Measurements from ENCODE around the gene SDK1. TPM values are rescaled to one million over a fixed set of nuclear protein-coding genes. Genes with fewer than 3 reads are reported as not detected.

SDK1 gene
- 10 to 100 TPM in 2 of 4 donors, 1 to 10 TPM in 2; 7.5 to 35.0 (median 10.2) TPM for total RNA-seq

DNA sequence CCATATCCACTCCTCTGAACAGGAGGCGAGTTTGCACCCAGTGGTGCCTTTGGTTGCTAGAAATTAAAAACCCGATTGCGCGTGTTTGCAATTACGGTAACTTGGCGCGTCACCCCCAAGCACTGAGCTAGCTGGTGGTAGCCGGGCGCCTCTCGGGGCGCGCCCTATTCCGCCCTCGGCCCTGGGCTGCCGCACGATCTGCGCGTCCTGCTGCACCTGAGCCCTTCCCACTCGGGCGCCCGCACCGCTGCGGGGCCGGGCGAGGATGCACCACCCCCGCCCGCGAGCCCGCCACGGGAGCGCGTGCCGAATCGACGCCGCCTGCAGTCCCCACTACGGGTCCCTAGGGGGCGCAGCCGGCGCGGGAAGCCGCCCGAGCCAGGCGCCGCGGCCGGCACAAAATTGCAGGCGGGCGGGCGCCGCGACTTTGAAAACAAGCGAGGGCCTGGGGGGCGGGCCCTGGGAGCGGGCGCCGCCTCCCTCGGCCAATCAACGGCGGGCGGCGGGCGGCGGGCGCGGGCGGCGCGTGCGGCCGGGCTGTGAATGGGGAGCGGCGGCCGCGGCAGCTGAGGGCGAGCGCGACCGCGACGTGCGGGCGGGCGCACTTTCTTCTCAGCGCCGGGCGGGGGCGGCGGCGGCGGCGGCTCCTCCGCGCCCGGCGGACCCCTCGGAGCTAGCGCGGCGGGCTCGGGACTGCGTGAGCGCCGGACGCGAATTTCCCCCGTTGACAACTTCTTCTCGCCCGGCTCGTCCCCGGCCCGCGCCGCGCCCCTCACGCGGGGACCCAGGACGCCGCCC, at the start of gene SDK1:
TSS of gene SDK1 (plus strand) at position 602 of the 798 bp plus-strand sequence. CDS start 335 bp downstream, outside the sequence.
- TF ChIP-seq, protein P1, sequence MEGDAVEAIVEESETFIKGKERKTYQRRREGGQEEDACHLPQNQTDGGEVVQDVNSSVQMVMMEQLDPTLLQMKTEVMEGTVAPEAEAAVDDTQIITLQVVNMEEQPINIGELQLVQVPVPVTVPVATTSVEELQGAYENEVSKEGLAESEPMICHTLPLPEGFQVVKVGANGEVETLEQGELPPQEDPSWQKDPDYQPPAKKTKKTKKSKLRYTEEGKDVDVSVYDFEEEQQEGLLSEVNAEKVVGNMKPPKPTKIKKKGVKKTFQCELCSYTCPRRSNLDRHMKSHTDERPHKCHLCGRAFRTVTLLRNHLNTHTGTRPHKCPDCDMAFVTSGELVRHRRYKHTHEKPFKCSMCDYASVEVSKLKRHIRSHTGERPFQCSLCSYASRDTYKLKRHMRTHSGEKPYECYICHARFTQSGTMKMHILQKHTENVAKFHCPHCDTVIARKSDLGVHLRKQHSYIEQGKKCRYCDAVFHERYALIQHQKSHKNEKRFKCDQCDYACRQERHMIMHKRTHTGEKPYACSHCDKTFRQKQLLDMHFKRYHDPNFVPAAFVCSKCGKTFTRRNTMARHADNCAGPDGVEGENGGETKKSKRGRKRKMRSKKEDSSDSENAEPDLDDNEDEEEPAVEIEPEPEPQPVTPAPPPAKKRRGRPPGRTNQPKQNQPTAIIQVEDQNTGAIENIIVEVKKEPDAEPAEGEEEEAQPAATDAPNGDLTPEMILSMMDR (IDR thresholded peaks at IDR 0.05; ENCODE audit: low read depth): no peak

GRCh38 chr7:3254718-3255117, 46.3 kb upstream of the SDK1 start:
- TF ChIP-seq, protein P1 (IDR thresholded peaks at IDR 0.05; ENCODE audit: low read depth): no peak

DNA sequence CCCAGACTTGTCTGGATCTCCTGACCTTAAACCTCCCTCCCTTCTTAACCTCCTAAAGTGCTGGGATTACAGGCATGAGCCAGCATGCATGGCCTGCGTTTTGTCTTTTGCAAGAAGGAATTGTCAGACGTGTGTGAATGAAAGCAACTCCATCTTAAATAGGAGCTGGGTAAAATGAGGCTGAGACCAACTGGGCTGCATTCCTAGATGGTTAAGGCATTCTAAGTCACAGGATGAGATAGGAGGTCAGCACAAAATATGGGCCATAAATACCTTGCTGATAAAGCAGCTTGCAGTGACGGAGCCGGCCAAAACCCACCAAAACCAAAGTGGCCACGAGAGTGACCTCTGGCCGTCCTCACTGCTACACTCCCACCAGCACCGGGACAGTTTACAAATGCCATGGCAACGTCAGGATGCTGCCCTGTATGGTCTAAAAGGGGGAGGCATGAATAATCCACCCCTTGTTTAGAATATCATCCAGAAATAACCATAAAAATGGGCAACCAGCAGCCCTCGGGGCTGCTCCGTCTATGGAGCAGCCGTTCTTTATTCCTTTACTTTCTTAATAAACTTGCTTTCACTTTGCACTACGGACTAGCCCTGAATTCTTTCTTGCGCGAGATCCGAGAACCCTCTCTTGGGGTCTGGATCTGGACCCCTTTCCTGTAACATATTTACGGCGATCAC, 41.2 kb upstream of the SDK1 start:
- TF ChIP-seq, protein P1 (IDR thresholded peaks at IDR 0.05; ENCODE audit: low read depth): no peak

DNA sequence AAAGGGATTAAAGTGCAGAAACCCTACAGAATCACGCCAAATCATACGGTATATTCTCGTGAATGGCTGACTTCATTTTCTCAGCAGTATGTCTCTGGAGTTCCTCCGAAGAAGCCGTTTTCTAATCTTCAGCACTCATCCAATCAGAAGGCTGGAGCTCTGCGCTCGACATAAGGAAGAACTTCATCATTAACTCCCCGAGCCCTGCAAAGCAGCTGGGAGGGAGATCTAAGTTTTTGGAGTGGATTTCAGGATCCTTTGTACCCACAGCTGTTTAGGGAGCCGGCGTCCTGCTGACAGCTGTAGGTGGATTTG, 40.7 kb upstream of the SDK1 start:
- TF ChIP-seq, protein P1 (IDR thresholded peaks at IDR 0.05; ENCODE audit: low read depth): no peak

GRCh38 chr7:3264693-3265339, 36.2 kb upstream of the SDK1 start:
- TF ChIP-seq, protein P1 (IDR thresholded peaks at IDR 0.05; ENCODE audit: low read depth): no peak

DNA sequence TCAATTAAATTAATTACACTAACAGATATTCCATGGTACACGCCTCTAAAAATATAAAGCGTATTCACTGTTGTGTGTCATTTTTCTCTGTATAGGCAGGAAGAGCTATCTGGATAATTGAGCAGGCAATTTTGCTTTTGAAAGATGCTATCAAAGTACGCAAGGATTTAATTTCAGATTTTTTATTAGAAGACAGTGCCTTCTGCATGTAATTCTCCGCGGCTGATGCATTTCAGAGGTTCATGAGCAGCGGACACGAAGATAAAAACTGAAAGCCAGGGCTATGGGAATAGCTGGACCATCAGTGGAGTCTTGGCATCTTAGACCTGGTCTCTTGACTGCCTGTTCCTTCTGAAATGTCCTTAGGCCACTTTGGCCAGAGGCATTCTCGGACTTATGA, 35.7 kb upstream of the SDK1 start:
- TF ChIP-seq, protein P1 (IDR thresholded peaks at IDR 0.05; ENCODE audit: low read depth): no peak

DNA sequence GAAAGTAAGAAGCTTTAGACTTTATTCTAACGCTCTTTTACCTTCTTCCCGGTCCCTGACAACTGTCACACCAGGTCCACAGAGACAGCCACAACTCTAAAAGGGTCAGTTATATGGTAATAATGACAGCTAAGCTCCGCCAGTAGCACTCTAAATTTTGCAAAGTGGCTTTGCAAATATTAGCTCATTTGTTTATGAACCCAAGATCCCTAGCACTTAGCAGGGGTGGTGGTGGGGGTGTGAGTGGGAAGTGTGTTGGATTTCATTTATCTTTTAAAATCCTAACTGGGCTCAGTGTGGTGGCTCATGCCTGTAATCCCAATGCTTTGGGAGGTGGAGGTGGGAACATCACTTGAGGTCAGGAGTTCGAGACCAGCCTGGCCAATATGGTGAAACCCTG, 34.8 kb upstream of the SDK1 start:
- TF ChIP-seq, protein P1 (IDR thresholded peaks at IDR 0.05; ENCODE audit: low read depth): no peak
